NAMALWA (cell line): ENCODE results near the gene TTC28.

Source experiments
- DNase-seq: peaks from one replicate; pipeline ENCODE4 v3.0.0-alpha.2; 2015; ENCODE audit warnings: low spot score

Gene TTC28

DNA sequence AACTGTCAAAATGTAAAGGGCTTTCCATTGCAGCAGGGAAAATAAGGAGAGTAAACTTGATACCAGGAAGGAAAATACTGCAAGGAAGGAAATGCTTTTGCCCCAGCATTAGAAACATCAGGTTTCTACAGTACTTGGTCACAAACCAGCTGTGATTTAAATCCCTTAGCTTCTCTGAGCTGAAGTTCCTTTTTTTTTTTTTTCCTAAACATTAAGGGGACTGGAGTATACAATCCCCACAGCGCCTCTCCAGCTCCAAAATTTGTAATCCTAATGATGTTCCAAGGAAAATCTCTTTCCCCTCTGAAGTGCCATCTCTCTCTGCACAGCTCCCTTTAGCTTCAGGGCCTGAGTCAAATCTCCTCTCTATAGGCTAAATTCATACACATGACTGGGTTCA lies 540.1 kb downstream of the TTC28 start:
- DNase-seq: no peak

DNA sequence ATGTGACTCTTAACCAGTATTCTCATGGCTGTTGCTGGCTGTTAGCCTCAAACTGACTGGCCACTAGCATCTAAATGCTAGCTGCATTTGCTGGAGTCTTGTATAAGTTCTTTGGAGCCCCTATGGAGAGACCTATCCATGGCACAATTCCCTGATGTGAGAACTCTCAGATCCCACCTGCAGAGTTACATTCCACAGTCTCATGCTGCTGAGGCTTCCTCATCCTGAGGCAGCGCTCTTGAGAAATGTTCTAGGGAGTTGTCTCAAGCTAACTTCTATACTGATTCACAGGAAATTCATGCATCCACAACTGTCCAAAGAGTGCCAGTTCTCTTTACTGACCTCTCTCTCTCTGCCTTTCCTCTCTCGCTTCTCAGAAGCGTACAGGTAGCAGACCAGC lies 542.6 kb downstream of the TTC28 start:
- DNase-seq: no peak

DNA sequence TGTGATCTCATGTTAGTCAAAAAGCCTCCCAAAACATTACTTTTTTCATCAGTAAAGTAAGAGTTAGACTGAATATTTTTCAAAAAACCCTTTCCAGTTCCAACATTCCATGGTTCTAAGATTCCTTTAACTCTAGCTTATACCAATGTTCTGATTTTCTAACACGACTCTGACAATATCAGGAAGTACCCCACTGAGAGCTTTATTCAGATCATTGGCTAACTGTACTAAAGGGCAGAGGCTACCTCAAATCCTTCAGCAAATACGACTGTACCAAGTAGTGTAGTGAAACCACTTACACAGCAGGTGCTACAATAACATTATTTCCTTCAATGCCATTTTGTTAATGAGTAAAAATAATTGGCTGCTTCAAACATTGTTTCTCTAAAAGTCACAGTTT lies 547.2 kb downstream of the TTC28 start:
- no peak for DNase-seq

DNA sequence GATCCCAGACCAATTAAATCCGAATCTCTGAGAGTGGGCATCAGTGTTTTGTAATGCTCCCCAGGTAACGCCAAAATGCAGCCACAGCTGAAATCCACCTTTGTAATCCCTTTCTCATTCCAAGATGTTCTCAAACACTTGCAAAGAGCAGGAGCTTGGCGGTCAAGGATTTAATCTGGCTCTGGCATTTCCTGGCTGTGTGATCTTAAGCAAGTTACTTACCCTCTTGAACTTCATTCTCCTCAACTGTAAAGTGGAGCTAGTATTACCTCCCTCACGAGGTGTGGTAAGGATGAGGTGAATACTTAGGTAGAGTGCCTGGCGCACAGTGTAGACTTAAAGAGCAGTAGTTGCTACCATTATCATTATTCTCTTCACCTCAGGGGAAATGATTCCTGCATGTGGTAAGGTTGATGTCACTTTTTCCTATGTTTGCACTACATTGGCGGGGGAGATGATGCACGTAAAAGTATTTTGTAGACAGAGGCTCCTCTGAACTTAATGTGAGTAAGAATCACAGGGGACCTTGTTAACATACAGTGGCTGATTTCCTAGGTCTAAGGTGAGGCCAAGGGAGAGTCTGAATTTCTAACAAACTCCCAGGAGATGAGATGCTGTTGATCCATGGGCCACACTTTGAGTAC lies 550.2 kb downstream of the TTC28 start:
- DNase-seq: no peak

DNA sequence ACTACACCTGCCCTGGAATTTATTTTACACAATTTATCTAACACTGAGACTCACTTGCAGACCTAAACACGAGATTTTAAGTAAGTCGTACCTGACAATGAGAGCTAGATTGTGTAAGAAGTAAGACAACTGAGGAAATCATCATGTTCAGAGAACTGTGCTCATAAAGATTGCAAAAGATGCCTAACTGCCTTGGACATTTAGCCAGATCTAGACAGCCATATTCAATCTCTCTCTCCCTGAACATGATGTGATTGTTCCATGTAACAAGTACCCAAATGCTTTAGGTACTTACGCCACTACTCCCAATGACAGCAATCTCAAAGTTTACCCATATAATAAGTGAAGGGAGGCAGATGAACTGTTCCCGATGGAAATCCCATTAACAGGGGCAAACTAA lies 550.8 kb downstream of the TTC28 start:
- DNase-seq: no peak

DNA sequence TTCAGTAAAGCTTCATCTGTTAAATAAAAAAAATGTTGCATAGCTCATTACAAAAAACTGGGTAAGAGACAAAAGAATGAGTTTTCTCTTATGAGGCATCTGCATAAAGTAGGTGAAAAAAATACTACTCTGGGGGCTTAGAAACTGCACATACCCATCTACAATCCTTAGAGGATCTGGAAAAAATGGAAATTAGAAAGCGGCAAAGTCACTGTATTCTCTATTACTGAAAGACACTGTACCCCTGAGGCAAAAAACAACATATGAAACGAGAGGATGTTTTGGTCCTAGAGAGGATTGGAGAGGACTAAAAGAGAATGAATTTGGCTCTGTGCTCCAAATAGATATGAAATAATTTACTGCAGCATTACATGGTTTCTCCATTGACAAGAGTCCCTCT lies 553.8 kb downstream of the TTC28 start:
- no peak for DNase-seq

DNA sequence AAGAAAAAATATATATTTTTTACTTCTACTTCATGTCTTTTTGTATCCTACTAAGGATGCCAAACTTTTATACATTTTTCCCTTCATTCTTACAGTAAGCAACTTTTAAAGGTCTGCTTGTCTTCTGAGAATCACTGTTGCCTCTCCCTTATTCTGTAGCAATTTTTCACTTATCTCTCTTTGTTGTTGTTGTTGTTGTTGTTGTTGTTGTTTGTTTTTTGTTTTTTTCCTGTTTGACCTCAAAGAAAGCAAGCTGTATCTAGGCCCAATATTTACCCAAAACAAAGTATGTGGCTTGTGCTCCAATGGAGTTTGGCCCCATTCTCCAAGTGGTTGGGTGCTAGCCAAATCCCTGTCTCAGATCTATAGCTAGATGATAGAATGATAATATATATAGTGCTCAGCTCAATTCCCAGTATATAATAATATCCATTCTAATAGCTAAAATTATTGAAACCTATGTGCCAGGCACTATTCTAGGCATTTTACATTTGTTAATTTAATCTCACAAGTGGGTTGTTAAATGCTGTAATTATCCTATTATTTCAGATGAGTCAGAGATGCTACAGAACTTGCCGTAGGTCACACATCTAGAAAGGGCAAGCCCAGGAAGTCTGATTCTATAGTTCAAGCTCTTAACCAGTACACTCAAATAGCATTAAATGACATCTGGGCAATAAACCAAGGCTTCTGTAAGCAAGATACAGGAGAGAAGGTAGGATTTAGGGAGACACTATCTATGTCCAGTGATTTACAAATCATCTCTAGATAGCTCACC lies 555.5 kb downstream of the TTC28 start:
- DNase-seq: no peak

DNA sequence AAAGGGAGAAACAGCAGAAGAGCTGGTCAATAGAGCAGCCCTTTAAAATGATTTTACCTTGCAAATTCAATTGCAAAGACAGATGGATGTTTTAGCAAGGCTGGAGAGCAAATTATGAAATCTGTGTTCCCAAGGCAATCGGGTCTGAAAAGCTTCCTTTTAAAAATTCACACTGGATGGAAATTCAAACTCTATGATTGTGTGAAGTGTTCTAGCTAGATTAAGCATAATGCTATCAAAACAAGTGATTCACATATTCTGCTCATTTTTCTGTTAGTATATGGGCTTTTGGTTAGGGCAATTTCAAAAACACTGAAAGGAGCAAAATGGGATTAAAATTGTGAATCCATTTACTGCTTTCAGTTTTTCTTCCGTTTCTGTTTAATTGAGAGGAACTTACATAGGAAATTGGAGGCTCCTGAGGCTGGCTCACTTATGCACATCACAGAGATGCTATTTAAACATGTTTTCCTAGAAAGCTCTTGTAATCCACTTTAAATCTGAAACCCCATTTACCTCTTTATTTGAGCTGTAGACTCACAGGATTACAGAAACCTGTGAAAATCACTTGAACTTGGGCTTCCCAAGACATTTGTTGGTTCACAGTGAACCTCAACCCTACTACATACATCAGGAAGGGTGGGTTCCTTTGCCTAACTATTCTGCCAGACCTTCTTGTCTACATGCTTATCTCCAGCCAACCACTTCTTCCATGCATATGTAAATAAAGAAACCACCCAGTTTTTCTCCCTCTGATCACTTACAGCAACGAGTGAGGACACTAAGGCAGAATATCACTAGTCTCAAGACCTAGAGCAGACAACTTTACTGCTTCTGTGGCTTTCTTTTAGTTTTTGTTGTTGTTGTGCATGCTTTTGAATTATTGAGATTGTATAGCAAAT lies 558.7 kb downstream of the TTC28 start:
- no peak for DNase-seq

DNA sequence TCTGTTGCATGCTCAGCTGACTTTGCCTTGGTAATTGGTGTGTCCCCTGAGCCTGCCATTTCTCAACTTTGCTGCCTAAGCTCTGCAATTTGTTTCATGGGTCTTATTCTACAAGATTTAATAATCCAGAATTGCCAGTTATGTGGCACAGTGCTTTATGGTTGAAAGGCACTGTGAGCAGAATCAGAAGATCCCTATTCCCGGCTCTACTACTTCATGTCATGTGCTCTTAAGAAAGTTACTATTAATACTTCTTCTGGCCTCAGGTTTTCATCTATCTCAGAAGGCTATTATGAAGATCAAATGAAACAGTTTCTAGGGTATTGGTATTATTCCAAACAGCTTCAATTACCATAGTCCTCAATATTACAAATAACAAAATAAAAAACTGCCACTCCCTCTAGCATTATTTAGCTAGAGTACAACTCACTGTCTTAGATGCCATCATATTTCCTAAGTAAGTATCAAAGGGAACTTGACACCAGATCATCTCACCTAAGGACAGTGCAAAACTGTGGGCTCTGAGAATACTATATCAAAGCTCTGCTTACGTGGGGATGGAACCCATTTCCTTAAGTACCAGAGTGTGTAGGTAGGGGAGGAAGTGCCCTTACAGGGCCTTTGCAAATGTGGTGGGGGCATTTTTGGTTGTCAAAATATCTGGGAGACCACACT lies 560.5 kb downstream of the TTC28 start:
- DNase-seq: no peak

DNA sequence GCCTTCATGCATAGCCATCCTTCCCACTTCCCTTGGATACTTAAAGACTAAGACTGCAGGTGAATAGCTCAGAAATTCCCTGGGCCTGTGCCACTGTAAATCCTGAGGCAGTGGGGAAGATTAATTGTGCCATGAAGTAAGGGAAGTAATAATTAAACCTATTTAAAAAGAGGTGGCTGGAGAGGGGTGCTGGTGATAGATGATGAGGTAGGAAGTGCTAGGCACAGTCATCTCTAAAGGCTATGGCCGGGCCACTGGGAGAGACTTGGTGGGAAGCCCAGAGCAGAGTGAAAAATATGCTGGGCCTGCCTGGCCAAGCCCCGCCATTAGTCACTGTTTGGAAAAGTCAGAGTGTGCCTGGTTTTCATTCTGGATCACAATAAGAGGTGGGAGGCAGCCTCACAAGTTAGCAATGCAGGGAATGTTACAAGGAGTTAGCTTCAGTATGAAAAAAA lies 563.4 kb downstream of the TTC28 start:
- DNase-seq: no peak

DNA sequence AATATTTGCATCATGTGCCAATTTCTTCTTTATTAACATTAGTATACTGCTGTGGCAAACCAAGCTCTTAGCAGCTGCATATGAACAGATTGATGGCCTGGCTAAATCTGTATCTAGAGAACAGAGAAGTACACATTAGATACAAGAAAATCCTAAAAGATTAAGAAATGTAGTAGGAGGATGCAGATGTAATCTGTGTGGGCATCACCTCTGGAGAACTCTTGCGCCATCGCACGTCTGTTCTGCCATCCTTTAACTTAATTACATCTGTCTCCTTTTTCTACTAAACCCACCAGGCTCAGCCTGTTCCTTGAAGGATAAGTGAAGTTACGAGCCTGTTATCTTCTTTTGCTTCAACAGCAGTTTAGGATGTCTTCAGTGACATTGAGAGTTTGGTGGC lies 564.2 kb downstream of the TTC28 start:
- DNase-seq: no peak

DNA sequence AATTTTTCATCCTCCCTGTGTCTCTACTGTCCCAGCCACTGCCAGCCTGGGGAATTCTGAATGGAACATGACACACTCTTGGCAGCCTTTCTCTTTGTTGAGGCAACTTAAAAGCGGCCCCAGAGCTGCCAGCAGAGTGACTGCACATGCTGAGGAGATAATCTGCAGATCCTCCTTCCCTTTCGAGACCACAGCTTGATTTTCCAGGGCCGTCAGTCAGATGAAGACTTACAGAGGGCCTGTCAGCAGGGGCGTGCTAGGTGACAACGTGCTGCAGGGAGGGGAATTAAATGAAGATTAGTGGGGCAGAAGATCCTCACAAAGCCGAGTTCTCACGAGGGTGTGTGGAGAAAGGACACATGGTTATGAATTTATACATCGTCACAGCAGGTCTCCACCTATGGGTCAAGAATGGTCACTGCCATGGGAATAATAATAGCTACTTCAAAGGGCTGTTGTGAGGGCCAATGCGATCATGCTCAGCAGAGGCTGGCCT lies 567.0 kb downstream of the TTC28 start:
- DNase-seq: peak; percentile 64

DNA sequence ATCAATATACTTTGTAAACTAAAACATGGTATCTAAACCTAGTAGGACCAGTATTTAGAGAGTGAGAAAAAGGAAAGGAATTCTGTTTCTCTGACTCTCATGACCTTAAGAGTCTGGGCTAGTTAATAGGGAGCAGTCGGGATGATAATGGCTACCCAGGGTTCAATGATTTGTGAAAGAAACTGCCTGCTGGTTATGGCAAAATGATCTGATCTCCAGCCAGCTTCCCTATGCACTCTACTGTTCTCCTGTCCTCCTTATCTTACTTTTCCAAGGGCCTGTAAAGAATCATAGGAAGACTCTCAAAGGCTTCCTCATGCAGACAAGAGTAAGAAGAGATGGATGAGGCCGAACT lies 567.5 kb downstream of the TTC28 start:
- no peak for DNase-seq

DNA sequence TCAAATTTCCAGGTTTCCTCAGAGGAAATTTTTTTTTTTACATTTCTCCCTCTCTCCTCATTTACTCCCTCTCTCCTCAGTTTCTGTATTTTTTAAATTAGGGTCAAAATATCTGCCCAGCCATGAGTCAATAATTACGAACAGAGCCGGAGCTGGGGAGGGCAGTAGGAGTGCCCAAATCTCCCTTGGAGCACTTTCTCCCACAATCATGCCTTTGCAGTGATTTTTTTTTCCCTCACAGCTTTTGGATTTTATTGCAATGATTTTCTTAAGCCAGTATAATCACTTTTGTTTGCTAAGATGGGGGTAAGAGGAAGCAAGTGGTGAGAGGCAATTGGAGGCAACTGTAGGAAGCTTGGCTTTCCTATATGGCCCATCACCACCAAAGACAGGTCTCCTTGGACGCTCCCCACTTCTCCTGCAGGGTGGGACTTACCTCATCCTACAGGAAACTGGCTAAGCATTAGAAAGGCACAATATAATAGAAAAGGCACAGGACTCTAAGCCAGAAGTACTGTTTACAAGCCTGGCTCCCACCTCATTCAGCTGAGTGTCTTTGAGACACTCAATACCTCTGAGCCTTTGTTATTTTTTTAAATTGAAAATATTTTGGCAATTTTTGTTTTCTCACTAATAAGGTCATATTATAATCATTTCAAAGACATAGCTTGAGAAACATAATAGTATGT lies 568.0 kb downstream of the TTC28 start:
- DNase-seq: no peak

DNA sequence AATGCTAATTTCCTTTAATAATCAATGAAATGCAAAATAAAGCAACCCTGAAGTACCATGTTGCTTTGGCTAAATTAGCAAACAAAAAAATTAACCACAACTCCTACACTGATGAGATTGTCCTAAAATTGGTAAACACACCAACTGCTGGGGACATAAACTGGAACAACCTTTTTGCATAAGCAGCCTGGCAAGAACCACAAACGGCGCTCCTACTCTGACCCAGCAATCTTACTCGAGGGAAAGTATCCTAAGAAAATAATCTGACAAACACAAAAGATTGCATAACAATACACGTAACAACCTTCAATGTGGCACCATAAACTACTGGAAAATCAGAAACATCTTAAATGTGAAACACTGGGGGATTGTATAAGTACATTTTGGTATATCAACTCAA lies 570.8 kb downstream of the TTC28 start:
- no peak for DNase-seq

DNA sequence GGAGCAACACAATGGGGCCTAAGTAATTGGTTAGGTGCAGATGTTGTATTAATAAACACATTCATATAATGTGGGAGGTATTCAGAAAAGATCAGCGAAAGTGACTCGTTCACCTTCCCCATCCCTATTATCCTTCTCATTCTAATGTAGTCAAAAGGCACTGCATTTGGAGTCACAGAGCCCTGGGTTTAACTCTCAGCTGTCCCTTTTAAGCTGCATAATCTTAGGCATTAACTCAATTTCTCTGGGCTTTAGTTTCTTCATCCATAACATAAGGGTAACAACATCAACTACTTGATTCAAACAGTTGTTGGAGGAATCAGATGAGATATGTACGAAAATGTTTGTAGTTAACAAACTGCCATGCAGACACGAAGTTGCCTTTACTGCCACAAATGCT lies 573.0 kb downstream of the TTC28 start:
- no peak for DNase-seq

DNA sequence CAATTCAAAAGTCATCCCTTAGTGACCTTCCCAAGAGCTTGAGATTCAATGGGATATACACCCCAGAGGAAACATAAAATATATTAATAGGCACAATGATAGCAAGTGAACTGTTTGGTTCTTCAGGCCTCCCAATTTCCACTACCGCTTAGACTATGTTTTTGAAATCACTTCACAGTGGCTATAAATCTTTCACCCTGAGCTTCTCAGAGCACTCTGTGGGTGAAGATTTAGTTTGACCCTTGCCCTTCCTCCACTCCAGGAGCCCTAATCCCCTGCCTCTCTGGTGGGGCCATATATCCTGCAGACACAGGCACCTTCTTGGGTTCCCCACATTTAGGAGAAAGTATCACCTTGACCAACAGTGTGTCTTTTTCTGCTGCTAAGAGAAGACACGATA lies 573.7 kb downstream of the TTC28 start:
- no peak for DNase-seq

DNA sequence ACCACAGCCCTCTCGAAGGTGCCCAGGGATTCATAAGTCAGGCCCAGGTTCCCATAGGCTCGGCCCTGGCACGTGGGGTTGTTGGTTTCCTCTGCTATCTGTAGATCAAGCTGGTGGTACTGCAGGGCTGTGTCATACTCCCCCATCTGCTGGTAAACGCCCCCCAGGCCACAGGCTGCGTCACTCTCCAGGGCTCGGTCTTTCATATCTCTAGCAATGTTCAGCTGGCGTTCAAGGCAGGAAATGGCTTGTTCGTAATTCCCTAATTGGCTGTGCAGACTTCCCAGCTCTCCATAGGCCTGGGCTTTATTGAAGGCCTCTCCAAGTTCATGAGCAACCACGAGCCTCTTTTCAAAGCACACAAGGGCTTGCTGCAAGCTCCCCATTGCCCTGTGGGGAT lies 574.2 kb downstream of the TTC28 start:
- DNase-seq: no peak

DNA sequence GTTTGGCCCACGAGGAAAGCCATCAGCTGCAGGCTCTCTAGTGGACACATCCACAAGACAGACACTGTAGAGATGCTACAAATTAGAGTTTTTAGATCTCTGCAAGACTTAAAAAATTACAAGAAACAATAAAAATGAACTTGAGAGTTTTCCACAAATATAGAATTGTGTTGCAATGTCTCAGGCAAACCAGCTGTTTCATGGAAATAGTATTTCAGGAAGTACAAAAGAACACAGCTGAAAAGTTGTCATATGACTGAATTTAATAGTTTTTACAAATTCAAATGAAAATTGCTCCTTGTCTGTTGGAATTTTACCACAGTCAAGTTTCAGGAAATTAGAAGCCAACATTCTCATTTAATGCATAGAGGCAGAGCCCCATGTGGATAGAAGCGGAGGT lies 576.0 kb downstream of the TTC28 start:
- DNase-seq: no peak

DNA sequence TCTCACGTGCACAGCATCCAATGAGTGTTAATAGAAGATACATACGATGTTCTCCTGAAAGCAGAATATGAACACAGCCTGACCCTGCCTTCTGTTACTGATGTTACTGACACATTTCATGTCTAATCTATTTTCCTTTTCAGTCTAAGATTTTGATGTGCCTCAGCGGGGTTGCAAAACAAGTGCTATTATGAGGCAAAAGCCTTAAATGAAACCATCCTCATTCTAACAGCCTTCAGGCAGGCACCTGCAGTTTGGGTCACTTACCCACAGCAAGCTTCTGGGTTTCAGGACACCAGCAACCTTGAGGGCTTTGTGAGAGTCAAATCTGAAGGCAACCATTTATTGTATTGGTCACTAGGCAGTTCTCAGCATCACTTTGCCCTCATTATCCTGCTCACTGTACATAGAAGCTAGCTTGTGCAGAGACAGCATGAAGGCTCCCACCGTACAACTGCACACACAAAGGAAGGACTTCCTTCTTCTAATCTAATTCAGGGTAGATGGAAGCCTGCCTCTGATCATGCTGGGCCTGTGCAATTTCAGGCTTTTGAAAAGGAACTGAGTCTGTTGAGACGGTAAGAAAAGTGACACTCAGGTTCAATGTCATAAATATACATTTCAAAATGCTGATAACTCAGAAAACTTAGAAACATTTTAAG lies 577.4 kb downstream of the TTC28 start:
- no peak for DNase-seq

DNA sequence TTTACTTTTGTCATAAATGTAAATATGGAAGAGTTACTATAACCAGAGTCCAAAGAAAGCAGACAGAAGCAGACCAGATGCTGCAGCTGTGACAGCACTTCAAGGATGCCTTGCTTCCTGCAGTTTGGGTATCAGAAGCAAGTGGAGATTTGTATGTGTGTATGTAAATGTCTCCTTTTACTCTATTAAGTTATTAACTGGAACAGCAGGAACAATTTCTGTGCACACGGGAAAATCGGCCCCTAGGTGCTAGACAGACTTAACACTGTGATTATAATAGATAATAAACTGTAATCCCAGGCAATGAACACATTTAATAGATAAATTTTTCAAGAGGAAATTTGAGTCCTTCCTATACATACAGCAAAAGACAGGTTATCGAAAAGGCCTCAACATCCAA lies 582.0 kb downstream of the TTC28 start:
- no peak for DNase-seq
